ENCODE results near the gene SLC26A6. TPM values are rescaled to one million over a fixed set of nuclear protein-coding genes. Genes with fewer than 3 reads are reported as not detected.
A peak's percentile ranks its signal among the peaks of the same experiment; 100 is the strongest.

The SLC26A6 gene
- total RNA-seq, 1 experiment from 2014 or later, result 47.4 TPM

- POLR2A ChIA-PET, result interaction anchor here (0.6 to 8.9 kb wide), 13 partner anchors 10 to 156 kb away, joined by 3 to 107 read pairs (median 6); partner anchors contain the start of genes CCDC51, CELSR3, PFKFB4 and SLC26A6
- Mint-ChIP-seq H3K27ac (ENCODE audit: low read depth, unreplicated experiment) (peak overlapping the region; percentile 68), H3K36me3 (ENCODE audit: insufficient read depth, unreplicated experiment) (peaks cover 32% of the 10 kb centered on the region), H3K9me3 (ENCODE audit: unreplicated experiment) (no peaks in the 10 kb centered on the region), H3K27me3 (ENCODE audit: insufficient read depth, unreplicated experiment) (no peaks in the 10 kb centered on the region), H3K4me1 (ENCODE audit: insufficient read depth, unreplicated experiment) (peaks cover 50% of the 10 kb centered on the region), H3K4me3 (ENCODE audit: unreplicated experiment) (peak overlapping the region; percentile 48)
- BruUV-seq (replicated peaks), result no TSS peak
- TF ChIP-seq CTCF (IDR thresholded peaks at IDR 0.05; ENCODE audit: unreplicated experiment), result no peak
- no peak for DNase-seq (ENCODE audit: unreplicated experiment)
- CTCF ChIA-PET, result interaction anchor here (0.7 to 1.0 kb wide), 2 partner anchors 19 to 38 kb away, joined by 3 to 11 read pairs; no protein-coding TSS in a partner anchor
- intact Hi-C loops (cut with micrococcal nuclease), result no loop called here
Measured at GRCh38 chr3:48596157-48596556, 39.1 kb downstream of the SLC26A6 start.

- Mint-ChIP-seq H3K4me1 (ENCODE audit: insufficient read depth, unreplicated experiment) (peaks cover 51% of the 10 kb centered on the region), H3K27ac (ENCODE audit: low read depth, unreplicated experiment) (peak overlapping the region; percentile 68), H3K27me3 (ENCODE audit: insufficient read depth, unreplicated experiment) (no peaks in the 10 kb centered on the region), H3K4me3 (ENCODE audit: unreplicated experiment) (peak overlapping the region; percentile 48), H3K36me3 (ENCODE audit: insufficient read depth, unreplicated experiment) (peaks cover 30% of the 10 kb centered on the region), H3K9me3 (ENCODE audit: unreplicated experiment) (no peaks in the 10 kb centered on the region)
- DNase-seq (ENCODE audit: unreplicated experiment), result peak; percentile 85
- intact Hi-C loops (cut with micrococcal nuclease), result no loop called here
- POLR2A ChIA-PET, result interaction anchor here (0.6 to 8.9 kb wide), 12 partner anchors 11 to 372 kb away, joined by 3 to 107 read pairs (median 6); partner anchors contain the start of genes CAMP, CCDC51, CELSR3 and PFKFB4
- TF ChIP-seq CTCF (IDR thresholded peaks at IDR 0.05; ENCODE audit: unreplicated experiment), result no peak
- CTCF ChIA-PET, result no interaction called here
- BruUV-seq (replicated peaks), result no TSS peak
Measured at GRCh38 chr3:48595526-48596121, 39.6 kb downstream of the SLC26A6 start.

GRCh38 chr3:48595075-48595525 lies 40.2 kb downstream of the SLC26A6 start, which contains the start of gene COL7A1:
COL7A1 (minus strand) TSS chr3:48595329; CDS start chr3:48595159, 170 bp downstream.
- POLR2A ChIA-PET, result interaction anchor here (0.9 to 8.9 kb wide), 8 partner anchors 14 to 155 kb away, joined by 3 to 107 read pairs (median 4); partner anchors contain the start of genes CCDC51, IP6K2, PFKFB4 and SLC26A6
- no TSS peak for BruUV-seq (replicated peaks)

More at GRCh38 chr3:48595075-48595525, 40.2 kb downstream of the SLC26A6 start, which contains the start of gene COL7A1:
- DNase-seq (ENCODE audit: unreplicated experiment), result no peak
- Mint-ChIP-seq H3K4me1 (ENCODE audit: insufficient read depth, unreplicated experiment) (peaks cover 49% of the 10 kb centered on the region), H3K4me3 (ENCODE audit: unreplicated experiment) (peak within 1 kb of the TSS; percentile 48), H3K27me3 (ENCODE audit: insufficient read depth, unreplicated experiment) (no peaks in the 10 kb centered on the region), H3K36me3 (ENCODE audit: insufficient read depth, unreplicated experiment) (peaks cover 28% of the 10 kb centered on the region), H3K27ac (ENCODE audit: low read depth, unreplicated experiment) (peak within 1 kb of the TSS; percentile 68), H3K9me3 (ENCODE audit: unreplicated experiment) (no peaks in the 10 kb centered on the region)
- CTCF ChIA-PET, result interaction anchor here (0.5 to 1.0 kb wide), 3 partner anchors 14 to 71 kb away, joined by 3 to 7 read pairs (median 4); no protein-coding TSS in a partner anchor
- intact Hi-C loops (cut with micrococcal nuclease), result no loop called here
- no peak for TF ChIP-seq CTCF (IDR thresholded peaks at IDR 0.05; ENCODE audit: unreplicated experiment)

Data from MCF 10A (cell line).